OCI-LY7 (cell line): ENCODE data around the gene GAS7. TPM values are rescaled to one million over a fixed set of nuclear protein-coding genes. Genes with fewer than 3 reads are reported as not detected.

Experiments used
- BruUV-seq: library from RNA; stranded (reverse); fragments of 400-500 nt; replicated peaks from 2 replicates; lab custom pipeline; 2021; lab: Mats Ljungman, UMichigan
- CTCF ChIA-PET: fragments of 300-600 bp; sonication (Branson Sonifier 250); formaldehyde crosslinking; loops from one replicate; lab custom pipeline; 2022; ENCODE audit warnings: antibody characterized with exemption; ENCODE audit not compliant: unreplicated experiment; lab: Charles Lee
- POLR2A ChIA-PET: fragments of 300-600 bp; sonication (Branson Sonifier 250); formaldehyde crosslinking; loops from one replicate; lab custom pipeline; 2022; ENCODE audit warnings: antibody characterized with exemption; lab: Charles Lee
- DNase-seq: peaks from one replicate; pipeline ENCODE4 v3.0.0-alpha.2; 2015; ENCODE audit warnings: low spot score
- H2AFZ ChIP-seq: fragments of 200-600 bp; sonication (generic), shearing (Covaris generic); 2 replicates; pipeline ENCODE4 v1.6.1; 2014; ENCODE audit warnings: mild to moderate bottlenecking, antibody characterized with exemption, low read length, moderate library complexity
- H3K27ac ChIP-seq: fragments of 200-600 bp; sonication (generic); 2 replicates; pipeline ENCODE4 v1.5.1; 2014; ENCODE audit warnings: mixed run types, low read depth, mild to moderate bottlenecking, moderate library complexity, low read length, inconsistent platforms; ENCODE audit not compliant: poor library complexity, severe bottlenecking
- H3K36me3 ChIP-seq: fragments of 200-600 bp; sonication (generic); 2 replicates; pipeline ENCODE4 v1.6.1; 2014; ENCODE audit warnings: mild to moderate bottlenecking, antibody characterized with exemption, low read length, moderate library complexity, mixed read lengths; ENCODE audit not compliant: insufficient read depth
- H3K4me1 ChIP-seq: fragments of 200-600 bp; sonication (generic); 2 replicates; pipeline ENCODE4 v1.5.1; 2014; ENCODE audit warnings: mild to moderate bottlenecking, low read length; ENCODE audit not compliant: insufficient read depth, poor library complexity, severe bottlenecking
- H3K4me2 ChIP-seq: fragments of 200-600 bp; sonication (generic); 2 replicates; pipeline ENCODE4 v1.6.1; 2014; ENCODE audit warnings: mild to moderate bottlenecking, low read length
- H3K4me3 ChIP-seq: fragments of 200-600 bp; sonication (generic); 2 replicates; pipeline ENCODE4 v1.5.1; 2014; ENCODE audit warnings: mild to moderate bottlenecking, low read depth, low read length; ENCODE audit not compliant: poor library complexity, severe bottlenecking
- H3K79me2 ChIP-seq: fragments of 200-600 bp; sonication (generic); 2 replicates; pipeline ENCODE4 v1.6.1; 2016; ENCODE audit warnings: low read depth, mild to moderate bottlenecking, low read length, moderate library complexity, mixed read lengths; ENCODE audit not compliant: insufficient read depth
- H3K9me2 ChIP-seq: fragments of 200-600 bp; sonication (generic); 2 replicates; pipeline ENCODE4 v1.6.1; 2016; ENCODE audit warnings: mild to moderate bottlenecking, low read length, mixed read lengths; ENCODE audit not compliant: insufficient read depth
- H3K9me3 ChIP-seq: fragments of 200-600 bp; sonication (generic); 2 replicates; pipeline ENCODE4 v1.6.1; 2014; ENCODE audit warnings: mild to moderate bottlenecking, mixed run types, low read length, mixed read lengths
- H4K20me1 ChIP-seq: fragments of 200-600 bp; sonication (generic); 2 replicates; pipeline ENCODE4 v1.6.1; 2014; ENCODE audit warnings: mild to moderate bottlenecking, antibody characterized with exemption, low read length, moderate library complexity, mixed read lengths; ENCODE audit not compliant: insufficient read depth
- EZH2phosphoT487 ChIP-seq: fragments of 200-600 bp; sonication (generic); IDR thresholded peaks from 2 replicates; pipeline ENCODE4 v1.6.1; 2018; ENCODE audit warnings: low read depth, borderline replicate concordance, mild to moderate bottlenecking, mixed run types, antibody characterized with exemption, low read length, moderate library complexity, mixed read lengths
- intact Hi-C: fragments of 100-400 bp; cut with micrococcal nuclease; formaldehyde crosslinking; loops from one replicate; pipeline ENCODE4 v1.10.0; 2022; ENCODE audit not compliant: unreplicated experiment
- total RNA-seq, 2 experiments: library from RNA; depleted of rRNA in 1 of 2; stranded (reverse); fragments of >200 nt in 1 of 2; shearing (Covaris generic) in 1 of 2; gene quantifications; 2 replicates each; pipeline ENCODE4 v1.2.3, GENCODE V29; 2014 to 2022
- TF ChIP-seq, protein P1 (sequence below): fragments of 200-600 bp; sonication (generic); conservative IDR thresholded peaks from 2 replicates; pipeline ENCODE4 v1.5.1; 2014; ENCODE audit warnings: mild to moderate bottlenecking, antibody characterized with exemption, low read length, moderate library complexity, mixed read lengths

GAS7 gene
- total RNA-seq, 2 experiments from 2014 or later, result 1.5 TPM; not detected in 1

DNA sequence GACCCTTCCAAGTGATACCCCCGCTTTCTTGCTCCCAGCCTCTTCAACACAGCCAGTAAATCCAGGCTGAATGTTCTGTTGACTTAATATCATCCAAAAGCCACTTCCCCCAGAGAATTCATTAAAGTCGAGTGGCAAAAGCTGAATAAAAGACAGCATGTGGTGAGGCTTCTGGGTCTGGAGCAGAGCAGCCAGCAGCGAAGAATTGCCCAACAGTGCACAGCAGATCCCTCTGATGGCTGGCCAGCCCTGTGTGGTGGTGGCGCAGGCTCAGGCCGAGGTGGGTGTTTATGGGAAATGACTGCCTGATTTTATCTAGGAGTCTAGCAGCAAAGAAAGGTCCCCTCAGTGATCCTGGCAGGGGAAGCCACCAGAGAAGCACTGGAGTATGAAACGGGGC, 263.0 kb downstream of the GAS7 start:
- ChIA-PET CTCF (no interaction called here), POLR2A (interaction anchor here (0.5 kb wide), 1 partner anchor 683 kb away, joined by 8 read pairs; no protein-coding TSS in a partner anchor)
- no peak for DNase-seq
- Histone ChIP-seq H3K27ac (no peak overlapping the region), H3K9me2 (no peaks in the 10 kb centered on the region), H4K20me1 (no peaks in the 10 kb centered on the region), H3K79me2 (no peaks in the 10 kb centered on the region), H3K9me3 (no peaks in the 10 kb centered on the region), H3K4me1 (no peaks in the 10 kb centered on the region), H3K4me2 (no peak overlapping the region), H3K4me3 (no peak overlapping the region), H2AFZ (no peak overlapping the region), H3K36me3 (no peaks in the 10 kb centered on the region)
- BruUV-seq, result no TSS peak
- TF ChIP-seq, protein P1, sequence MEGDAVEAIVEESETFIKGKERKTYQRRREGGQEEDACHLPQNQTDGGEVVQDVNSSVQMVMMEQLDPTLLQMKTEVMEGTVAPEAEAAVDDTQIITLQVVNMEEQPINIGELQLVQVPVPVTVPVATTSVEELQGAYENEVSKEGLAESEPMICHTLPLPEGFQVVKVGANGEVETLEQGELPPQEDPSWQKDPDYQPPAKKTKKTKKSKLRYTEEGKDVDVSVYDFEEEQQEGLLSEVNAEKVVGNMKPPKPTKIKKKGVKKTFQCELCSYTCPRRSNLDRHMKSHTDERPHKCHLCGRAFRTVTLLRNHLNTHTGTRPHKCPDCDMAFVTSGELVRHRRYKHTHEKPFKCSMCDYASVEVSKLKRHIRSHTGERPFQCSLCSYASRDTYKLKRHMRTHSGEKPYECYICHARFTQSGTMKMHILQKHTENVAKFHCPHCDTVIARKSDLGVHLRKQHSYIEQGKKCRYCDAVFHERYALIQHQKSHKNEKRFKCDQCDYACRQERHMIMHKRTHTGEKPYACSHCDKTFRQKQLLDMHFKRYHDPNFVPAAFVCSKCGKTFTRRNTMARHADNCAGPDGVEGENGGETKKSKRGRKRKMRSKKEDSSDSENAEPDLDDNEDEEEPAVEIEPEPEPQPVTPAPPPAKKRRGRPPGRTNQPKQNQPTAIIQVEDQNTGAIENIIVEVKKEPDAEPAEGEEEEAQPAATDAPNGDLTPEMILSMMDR, result no peak
- TF ChIP-seq EZH2phosphoT487, result no peak
- intact Hi-C loops, result no loop called here

DNA sequence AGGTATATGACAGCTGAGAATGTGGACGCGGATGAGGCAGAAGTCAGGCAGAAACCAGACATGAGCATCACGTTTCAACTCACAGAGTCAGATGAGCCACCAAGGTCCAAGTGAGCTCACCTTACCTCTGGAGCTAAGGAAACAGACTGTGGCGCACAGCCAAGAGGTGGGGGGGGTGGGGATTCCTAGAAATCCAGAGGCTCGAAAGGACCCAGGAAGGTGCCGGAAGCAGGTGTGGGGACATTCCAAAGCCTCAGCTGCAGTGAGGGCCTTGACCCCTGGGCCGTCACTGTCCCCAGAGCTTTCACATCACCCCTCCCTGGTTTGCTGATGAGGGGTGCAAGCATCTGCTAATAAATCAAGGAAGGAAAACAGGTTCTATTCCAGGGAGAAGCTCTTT, 264.1 kb downstream of the GAS7 start:
- intact Hi-C loops, result no loop called here
- no peak overlapping the region for H3K4me2 ChIP-seq
- no peaks in the 10 kb centered on the region for H3K9me2 ChIP-seq
- H3K27ac ChIP-seq, result no peak overlapping the region
- no TSS peak for BruUV-seq
- H3K9me3 ChIP-seq, result no peaks in the 10 kb centered on the region
- H4K20me1 ChIP-seq, result no peaks in the 10 kb centered on the region
- H3K79me2 ChIP-seq, result no peaks in the 10 kb centered on the region
- H3K36me3 ChIP-seq, result no peaks in the 10 kb centered on the region
- H3K4me1 ChIP-seq, result no peaks in the 10 kb centered on the region
- DNase-seq, result no peak
- ChIA-PET POLR2A (interaction anchor here (0.6 kb wide), 1 partner anchor 297 kb away, joined by 5 read pairs; no protein-coding TSS in a partner anchor), CTCF (interaction anchor here (0.7 kb wide), 1 partner anchor 153 kb away, joined by 11 read pairs; no protein-coding TSS in a partner anchor)
- H2AFZ ChIP-seq, result no peak overlapping the region
- no peak for TF ChIP-seq EZH2phosphoT487
- TF ChIP-seq, protein P1, result no peak
- no peak overlapping the region for H3K4me3 ChIP-seq

DNA sequence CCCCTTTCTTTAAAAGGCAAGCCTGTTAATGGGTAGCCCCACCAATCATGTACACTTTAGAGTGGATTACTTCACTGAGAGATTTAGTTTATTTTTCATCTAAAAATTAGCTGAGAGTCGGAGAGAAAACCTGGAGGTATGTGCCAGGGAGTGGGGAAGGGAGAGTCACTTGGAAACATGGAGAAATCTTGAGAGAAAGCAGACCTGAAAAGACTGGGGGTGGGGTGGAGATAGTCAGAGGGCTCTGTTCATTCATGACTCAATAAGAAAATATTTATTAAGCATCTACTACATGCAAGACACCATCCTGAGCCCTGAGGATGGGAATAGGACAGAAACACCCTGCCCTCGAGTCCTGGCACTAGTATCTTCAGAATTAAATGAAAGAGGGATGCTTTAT, 265.9 kb downstream of the GAS7 start:
- Histone ChIP-seq H2AFZ (no peak overlapping the region), H3K79me2 (no peaks in the 10 kb centered on the region), H3K36me3 (no peaks in the 10 kb centered on the region), H3K4me2 (no peak overlapping the region), H3K4me1 (no peaks in the 10 kb centered on the region), H3K9me2 (no peaks in the 10 kb centered on the region), H3K9me3 (no peaks in the 10 kb centered on the region), H4K20me1 (no peaks in the 10 kb centered on the region), H3K4me3 (no peak overlapping the region), H3K27ac (no peak overlapping the region)
- no TSS peak for BruUV-seq
- ChIA-PET CTCF (no interaction called here), POLR2A (no interaction called here)
- DNase-seq, result no peak
- intact Hi-C loops, result no loop called here
- TF ChIP-seq, protein P1, result no peak
- no peak for TF ChIP-seq EZH2phosphoT487
